ENCODE data around the gene SHLD1. TPM values are rescaled to one million over a fixed set of nuclear protein-coding genes. Genes with fewer than 3 reads are reported as not detected.
A peak's percentile ranks its signal among the peaks of the same experiment; 100 is the strongest.
"Not testable (repeated sequence)": the region's sequence is repeated elsewhere in the genome, so short reads cannot be mapped to it uniquely, and the experiment has no call there.

The SHLD1 gene
- total and polyA plus RNA-seq, 5 donors from 2014 or later = 10.4 to 46.6 (median 27.7) TPM

DNA sequence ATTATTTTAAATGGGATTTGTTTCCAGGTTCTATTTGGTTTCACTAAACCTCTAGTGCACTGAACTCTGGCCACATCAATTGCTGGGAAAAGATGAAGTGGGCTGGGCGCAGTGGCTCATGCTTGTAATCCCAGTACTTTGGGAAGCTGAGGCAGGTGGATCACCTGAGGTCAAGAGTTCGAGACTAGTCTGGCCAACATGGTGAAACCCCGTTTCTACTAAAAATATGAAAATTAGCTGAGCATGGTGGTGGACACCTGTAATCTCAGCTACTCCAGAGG, 25.1 kb upstream of the SHLD1 start:
- H3K36me3 ChIP-seq (ENCODE audit: control insufficient read depth, insufficient read depth, low read length); H3K27me3 Mint-ChIP-seq; H3K27ac ChIP-seq (ENCODE audit: insufficient read depth, low read length, poor library complexity, severe bottlenecking); H3K9me3 Mint-ChIP-seq; H3K4me1 Mint-ChIP-seq; H3K27me3 ChIP-seq (ENCODE audit: control insufficient read depth, insufficient read depth, low read length); H3K9me3 ChIP-seq (ENCODE audit: control insufficient read depth in 2 of 2, low read length in 2 of 2); H3K4me3 ChIP-seq (ENCODE audit: low read depth, low read length); H3K4me1 ChIP-seq (ENCODE audit: control insufficient read depth, insufficient read depth, low read length, poor library complexity, severe bottlenecking); H3K27ac Mint-ChIP-seq; H3K4me3 Mint-ChIP-seq; H3K36me3 Mint-ChIP-seq; ATAC-seq (ENCODE audit: low read depth in 2 of 2); DNase-seq: not testable (repeated sequence)

DNA sequence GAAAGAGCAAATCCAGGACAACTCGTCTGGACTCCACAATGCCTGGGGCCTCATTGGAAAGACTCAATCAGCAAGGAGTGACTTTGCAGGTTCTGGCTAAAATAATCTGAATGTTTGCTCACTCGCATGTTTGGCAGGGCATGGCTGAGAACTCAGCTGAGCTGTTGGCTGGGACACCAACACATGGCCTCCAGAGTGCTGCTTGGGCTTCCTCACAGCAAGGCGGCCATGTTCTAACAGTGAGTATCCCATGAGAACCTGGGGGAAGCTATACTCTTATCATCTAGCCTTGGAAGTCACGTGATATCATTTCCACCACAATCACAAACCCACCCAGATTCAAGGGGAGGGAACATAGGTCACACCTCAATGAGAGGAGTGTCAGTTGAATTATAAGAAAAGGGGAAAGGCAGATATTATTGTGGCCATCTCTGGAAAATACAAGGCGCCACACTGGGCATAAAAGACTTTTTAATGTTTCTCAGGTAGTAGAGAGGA, 23.1 kb upstream of the SHLD1 start:
- Histone ChIP-seq H3K4me3 (ENCODE audit: low read depth, low read length) (no peak overlapping the region), H3K9me3 (ENCODE audit: control insufficient read depth in 2 of 2, low read length in 2 of 2) (no peaks in the 10 kb centered on the region), H3K36me3 (ENCODE audit: control insufficient read depth, insufficient read depth, low read length) (no peaks in the 10 kb centered on the region), H3K4me1 (ENCODE audit: control insufficient read depth, insufficient read depth, low read length, poor library complexity, severe bottlenecking) (no peaks in the 10 kb centered on the region), H3K27ac (ENCODE audit: insufficient read depth, low read length, poor library complexity, severe bottlenecking) (no peak overlapping the region), H3K27me3 (ENCODE audit: control insufficient read depth, insufficient read depth, low read length) (peaks cover 2% of the 10 kb centered on the region)
- Mint-ChIP-seq H3K4me1 (peaks cover 0 to 3% (median 0%) of the 10 kb centered on the region in 4 donors), H3K4me3 (no peak overlapping the region), H3K9me3 (peaks cover 0 to 4% (median 0%) of the 10 kb centered on the region in 7 donors), H3K36me3 (no peaks in the 10 kb centered on the region), H3K27me3 (peaks cover 5% of the 10 kb centered on the region), H3K27ac (no peak overlapping the region)
- ATAC-seq (ENCODE audit: low read depth in 2 of 2) (no peak), DNase-seq (no peak)

DNA sequence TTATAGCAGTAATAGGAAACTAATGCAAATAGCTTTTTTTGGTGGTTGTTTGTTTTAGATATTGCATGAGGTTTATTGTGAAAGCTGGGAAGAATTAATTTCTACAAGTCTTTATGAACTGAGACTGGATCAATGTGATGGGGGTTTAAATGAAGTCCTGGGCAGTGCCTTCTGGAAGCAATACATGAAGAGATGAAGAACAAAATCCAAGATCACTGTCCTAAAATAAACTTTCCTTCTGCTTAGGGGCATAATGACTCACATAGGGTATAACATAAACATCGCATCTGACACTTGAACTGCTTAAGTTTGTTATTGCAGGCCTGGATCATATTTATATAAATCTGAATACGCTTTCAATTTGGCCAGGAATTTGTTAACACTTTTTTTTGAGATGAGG, 20.9 kb upstream of the SHLD1 start:
- ATAC-seq (ENCODE audit: low read depth in 2 of 2) = no peak
- Mint-ChIP-seq H3K4me1 (peaks cover 0 to 5% (median 2%) of the 10 kb centered on the region in 4 donors), H3K27ac (no peak overlapping the region), H3K36me3 (peaks cover 4% of the 10 kb centered on the region), H3K9me3 (peaks cover 0 to 4% (median 0%) of the 10 kb centered on the region in 7 donors), H3K4me3 (peak overlapping the region in 1 of 4 donors; percentile 28), H3K27me3 (peaks cover 10% of the 10 kb centered on the region)
- Histone ChIP-seq H3K27me3 (ENCODE audit: control insufficient read depth, insufficient read depth, low read length) (peaks cover 2% of the 10 kb centered on the region), H3K9me3 (ENCODE audit: control insufficient read depth in 2 of 2, low read length in 2 of 2) (no peaks in the 10 kb centered on the region), H3K27ac (ENCODE audit: insufficient read depth, low read length, poor library complexity, severe bottlenecking) (no peak overlapping the region), H3K4me1 (ENCODE audit: control insufficient read depth, insufficient read depth, low read length, poor library complexity, severe bottlenecking) (no peaks in the 10 kb centered on the region), H3K4me3 (ENCODE audit: low read depth, low read length) (no peak overlapping the region), H3K36me3 (ENCODE audit: control insufficient read depth, insufficient read depth, low read length) (no peaks in the 10 kb centered on the region)
- no peak for DNase-seq

DNA sequence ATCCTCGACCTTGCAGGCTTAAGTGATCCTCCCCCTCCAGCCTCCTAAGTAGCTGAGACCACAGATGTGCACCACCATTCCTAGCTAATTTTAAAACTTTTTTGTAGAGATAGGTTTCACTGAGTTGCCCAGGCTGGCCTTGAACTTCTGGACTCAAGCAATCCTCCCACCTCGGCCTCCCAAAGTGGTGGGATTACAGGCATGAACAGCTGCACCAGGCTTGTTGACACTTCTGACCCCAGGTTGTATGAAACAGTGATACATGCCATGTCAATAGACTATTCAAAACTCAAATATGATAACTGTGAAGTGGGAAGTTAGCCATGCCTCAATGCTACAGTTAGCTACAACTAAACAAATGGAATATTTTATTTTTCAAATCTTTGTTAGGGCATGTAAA, 20.1 kb upstream of the SHLD1 start:
- H3K9me3 Mint-ChIP-seq = peaks cover 0 to 4% (median 0%) of the 10 kb centered on the region in 7 donors
- H3K27ac ChIP-seq (ENCODE audit: insufficient read depth, low read length, poor library complexity, severe bottlenecking) = no peak overlapping the region
- no peak overlapping the region for H3K4me3 Mint-ChIP-seq
- peaks cover 10% of the 10 kb centered on the region for H3K27me3 Mint-ChIP-seq
- peaks cover 4% of the 10 kb centered on the region for H3K36me3 Mint-ChIP-seq
- H3K36me3 ChIP-seq (ENCODE audit: control insufficient read depth, insufficient read depth, low read length) = no peaks in the 10 kb centered on the region
- H3K9me3 ChIP-seq (ENCODE audit: control insufficient read depth in 2 of 2, low read length in 2 of 2) = no peaks in the 10 kb centered on the region
- H3K4me1 ChIP-seq (ENCODE audit: control insufficient read depth, insufficient read depth, low read length, poor library complexity, severe bottlenecking) = no peaks in the 10 kb centered on the region
- DNase-seq (no peak), ATAC-seq (ENCODE audit: low read depth in 2 of 2) (no peak)
- no peak overlapping the region for H3K4me3 ChIP-seq (ENCODE audit: low read depth, low read length)
- H3K27ac Mint-ChIP-seq = peak overlapping the region in 1 of 3 donors; percentile 31
- peaks cover 0 to 5% (median 3%) of the 10 kb centered on the region in 4 donors for H3K4me1 Mint-ChIP-seq
- peaks cover 2% of the 10 kb centered on the region for H3K27me3 ChIP-seq (ENCODE audit: control insufficient read depth, insufficient read depth, low read length)

DNA sequence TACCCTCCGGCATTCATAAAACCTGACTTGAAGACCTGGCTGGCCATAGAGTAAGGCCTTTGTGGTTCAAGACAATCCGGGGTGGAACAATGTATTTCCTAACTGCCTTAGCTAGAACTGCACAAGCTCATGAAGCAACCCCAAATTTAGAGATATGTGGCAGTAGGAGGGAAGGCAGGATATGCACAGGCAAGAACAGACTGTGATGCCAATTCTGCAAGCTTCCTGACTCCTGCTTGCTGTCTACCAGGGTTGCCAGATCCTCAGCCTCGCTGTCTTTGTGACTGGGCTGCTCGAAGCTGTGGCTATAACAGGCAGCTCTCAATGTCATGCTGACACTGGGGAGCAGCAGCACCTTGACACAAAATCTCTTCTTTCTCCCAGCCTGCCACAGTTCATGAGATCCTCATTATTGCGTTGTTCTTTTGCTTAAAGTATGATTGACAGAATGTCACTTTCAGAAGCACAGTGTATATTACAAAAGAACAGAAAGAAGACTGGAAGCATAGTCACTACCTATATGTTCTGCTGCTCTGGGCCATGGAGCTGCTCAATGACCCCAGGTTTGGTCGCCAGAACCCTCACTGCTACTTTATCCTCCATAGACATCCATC, 18.3 kb upstream of the SHLD1 start:
- Mint-ChIP-seq H3K27ac (peak overlapping the region in 2 of 3 donors; percentile 49 to 78), H3K4me3 (no peak overlapping the region)
- no peak for ATAC-seq (ENCODE audit: low read depth in 2 of 2)

DNA sequence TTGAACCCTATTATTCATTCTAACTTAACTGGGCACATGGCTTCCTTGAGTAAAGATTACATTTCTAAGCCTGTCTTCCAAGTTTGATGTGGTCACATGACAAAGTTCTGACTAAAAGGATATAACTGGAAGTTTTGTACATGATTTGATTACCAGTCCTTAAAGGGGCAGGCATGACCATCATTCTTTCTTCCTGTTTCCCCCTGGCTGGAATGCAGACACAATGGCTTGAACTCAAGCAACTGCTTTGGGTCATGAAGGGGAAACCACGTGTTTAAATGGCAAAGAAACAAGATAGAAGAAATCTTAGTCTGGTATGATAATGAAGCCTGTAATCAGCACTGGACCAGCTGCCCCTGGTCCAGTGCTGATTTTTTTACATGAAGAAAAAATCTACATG, 15.6 kb upstream of the SHLD1 start:
- Mint-ChIP-seq H3K36me3 (peaks cover 4% of the 10 kb centered on the region), H3K9me3 (no peaks in the 10 kb centered on the region), H3K27me3 (peaks cover 10% of the 10 kb centered on the region), H3K4me3 (peak overlapping the region in 1 of 4 donors; percentile 55), H3K27ac (peak overlapping the region in 2 of 3 donors; percentile 12 to 88), H3K4me1 (peaks cover 4 to 44% (median 27%) of the 10 kb centered on the region in 4 donors)
- DNase-seq (no peak), ATAC-seq (ENCODE audit: low read depth in 2 of 2) (no peak)
- no peak overlapping the region for H3K4me3 ChIP-seq (ENCODE audit: low read depth, low read length)
- no peaks in the 10 kb centered on the region for H3K36me3 ChIP-seq (ENCODE audit: control insufficient read depth, insufficient read depth, low read length)
- peaks cover 2% of the 10 kb centered on the region for H3K27me3 ChIP-seq (ENCODE audit: control insufficient read depth, insufficient read depth, low read length)
- no peaks in the 10 kb centered on the region for H3K9me3 ChIP-seq (ENCODE audit: control insufficient read depth in 2 of 2, low read length in 2 of 2)
- no peak overlapping the region for H3K27ac ChIP-seq (ENCODE audit: insufficient read depth, low read length, poor library complexity, severe bottlenecking)
- peaks cover 22% of the 10 kb centered on the region for H3K4me1 ChIP-seq (ENCODE audit: control insufficient read depth, insufficient read depth, low read length, poor library complexity, severe bottlenecking)

More for the DNA sequence above, 18.3 kb upstream of the SHLD1 start:
- no peak overlapping the region for H3K4me3 ChIP-seq (ENCODE audit: low read depth, low read length)
- H3K4me1 Mint-ChIP-seq = peaks cover 0 to 18% (median 12%) of the 10 kb centered on the region in 4 donors
- H3K4me1 ChIP-seq (ENCODE audit: control insufficient read depth, insufficient read depth, low read length, poor library complexity, severe bottlenecking) = peaks cover 7% of the 10 kb centered on the region
- no peaks in the 10 kb centered on the region for H3K36me3 ChIP-seq (ENCODE audit: control insufficient read depth, insufficient read depth, low read length)
- no peak for DNase-seq
- peaks cover 9% of the 10 kb centered on the region for H3K27me3 Mint-ChIP-seq
- peaks cover 2% of the 10 kb centered on the region for H3K27me3 ChIP-seq (ENCODE audit: control insufficient read depth, insufficient read depth, low read length)
- H3K27ac ChIP-seq (ENCODE audit: insufficient read depth, low read length, poor library complexity, severe bottlenecking) = no peak overlapping the region
- no peaks in the 10 kb centered on the region for H3K9me3 ChIP-seq (ENCODE audit: control insufficient read depth in 2 of 2, low read length in 2 of 2)
- peaks cover 4% of the 10 kb centered on the region for H3K36me3 Mint-ChIP-seq
- H3K9me3 Mint-ChIP-seq = peaks cover 0 to 4% (median 0%) of the 10 kb centered on the region in 7 donors

DNA sequence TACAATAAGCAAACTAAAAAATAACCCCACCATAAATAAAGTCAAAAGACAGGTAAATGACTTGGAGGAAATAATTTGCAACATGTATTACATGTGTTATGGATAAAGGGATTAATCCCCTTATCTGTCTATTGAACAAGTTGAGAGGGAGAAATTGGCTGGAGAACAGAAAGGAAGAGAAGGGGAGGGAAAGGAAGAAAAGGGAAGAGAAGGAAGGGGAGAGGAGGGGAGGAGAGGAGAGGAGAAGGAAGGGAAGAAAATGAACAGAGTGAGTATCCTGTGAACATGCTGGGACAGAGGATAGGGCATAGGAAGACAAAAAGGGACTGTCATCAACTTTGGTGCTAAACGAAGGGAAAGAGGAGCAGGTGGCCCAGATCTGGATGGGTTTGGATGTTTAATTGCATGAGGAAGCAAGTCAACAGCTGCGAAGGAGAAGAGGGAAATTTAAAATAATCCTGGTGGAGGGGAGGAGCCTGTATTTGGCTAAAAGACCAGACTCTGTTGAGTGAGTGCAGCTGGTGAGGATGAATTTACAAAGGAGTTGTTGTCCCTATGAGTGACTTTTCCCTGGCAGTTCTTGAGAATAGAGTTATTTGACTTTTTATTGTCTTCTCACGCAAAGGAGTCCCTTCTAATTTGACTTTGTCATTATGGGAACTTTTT, 14.2 kb upstream of the SHLD1 start:
- peaks cover 10% of the 10 kb centered on the region for H3K27me3 Mint-ChIP-seq
- H3K4me3 Mint-ChIP-seq = peak overlapping the region in 3 of 4 donors; percentile 20 to 75 (median 62)
- H3K27ac Mint-ChIP-seq = peak overlapping the region; percentile 84 to 98 (median 97)
- no peak for ATAC-seq (ENCODE audit: low read depth in 2 of 2)
- DNase-seq = no peak
- H3K36me3 ChIP-seq (ENCODE audit: control insufficient read depth, insufficient read depth, low read length) = no peaks in the 10 kb centered on the region
- H3K36me3 Mint-ChIP-seq = peaks cover 4% of the 10 kb centered on the region
- H3K27ac ChIP-seq (ENCODE audit: insufficient read depth, low read length, poor library complexity, severe bottlenecking) = no peak overlapping the region
- H3K4me1 Mint-ChIP-seq = peaks cover 4 to 45% (median 27%) of the 10 kb centered on the region in 4 donors
- no peak overlapping the region for H3K4me3 ChIP-seq (ENCODE audit: low read depth, low read length)
- no peaks in the 10 kb centered on the region for H3K9me3 Mint-ChIP-seq
- no peaks in the 10 kb centered on the region for H3K9me3 ChIP-seq (ENCODE audit: control insufficient read depth in 2 of 2, low read length in 2 of 2)
- peaks cover 22% of the 10 kb centered on the region for H3K4me1 ChIP-seq (ENCODE audit: control insufficient read depth, insufficient read depth, low read length, poor library complexity, severe bottlenecking)
- peaks cover 2% of the 10 kb centered on the region for H3K27me3 ChIP-seq (ENCODE audit: control insufficient read depth, insufficient read depth, low read length)

DNA sequence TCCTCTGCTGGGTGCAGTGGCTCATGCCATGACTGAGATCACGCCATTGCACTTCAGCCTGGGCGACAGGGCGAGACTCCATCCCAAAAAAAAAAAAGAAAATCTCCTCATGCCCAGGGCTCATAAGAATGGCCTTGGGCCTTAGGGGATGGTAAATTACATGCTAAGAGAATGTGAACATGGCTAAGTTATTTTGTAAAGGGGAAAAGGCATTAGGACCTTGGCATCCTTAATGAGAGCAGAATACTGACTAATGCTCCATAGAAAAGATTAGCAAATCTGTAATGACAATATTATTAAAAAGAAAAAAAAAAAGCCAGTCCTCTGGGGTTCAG, 12.6 kb upstream of the SHLD1 start:
- Histone ChIP-seq H3K27me3 (ENCODE audit: control insufficient read depth, insufficient read depth, low read length) (no peaks in the 10 kb centered on the region), H3K4me3 (ENCODE audit: low read depth, low read length) (peak overlapping the region; percentile 48), H3K4me1 (ENCODE audit: control insufficient read depth, insufficient read depth, low read length, poor library complexity, severe bottlenecking) (peaks cover 22% of the 10 kb centered on the region), H3K36me3 (ENCODE audit: control insufficient read depth, insufficient read depth, low read length) (no peaks in the 10 kb centered on the region), H3K27ac (ENCODE audit: insufficient read depth, low read length, poor library complexity, severe bottlenecking) (peak overlapping the region; percentile 66), H3K9me3 (ENCODE audit: control insufficient read depth in 2 of 2, low read length in 2 of 2) (no peaks in the 10 kb centered on the region)
- ATAC-seq (ENCODE audit: low read depth in 2 of 2) = no peak
- H3K36me3 Mint-ChIP-seq = peaks cover 4% of the 10 kb centered on the region
- no peak for DNase-seq
- H3K4me3 Mint-ChIP-seq = peak overlapping the region; percentile 3 to 83 (median 68)
- H3K27me3 Mint-ChIP-seq = peaks cover 11% of the 10 kb centered on the region
- peak overlapping the region; percentile 84 to 98 (median 97) for H3K27ac Mint-ChIP-seq
- H3K4me1 Mint-ChIP-seq = peaks cover 7 to 45% (median 29%) of the 10 kb centered on the region in 4 donors
- peaks cover 0 to 1% (median 0%) of the 10 kb centered on the region in 7 donors for H3K9me3 Mint-ChIP-seq
